SU-DHL-6 (cell line): ENCODE results near the gene C11orf68.

Experiments
- CTCF ChIP-seq: fragments of 200-600 bp; sonication (generic); IDR thresholded peaks from one replicate; pipeline ENCODE4 v1.5.1; 2017; ENCODE audit warnings: antibody characterized with exemption, mild to moderate bottlenecking, low read length, moderate library complexity; ENCODE audit not compliant: insufficient read depth, poor library complexity, severe bottlenecking
- EZH2phosphoT487 ChIP-seq: fragments of 200-600 bp; sonication (generic), shearing (Covaris generic); conservative IDR thresholded peaks from 2 replicates; pipeline ENCODE4 v1.6.1; 2018; ENCODE audit warnings: mild to moderate bottlenecking, antibody characterized with exemption, low read length, moderate library complexity, mixed read lengths

GRCh38 chr11:65937766-65938165 lies 18.9 kb upstream of the C11orf68 start:
- TF ChIP-seq CTCF, result no peak
- no peak for TF ChIP-seq EZH2phosphoT487
